Measurements from ENCODE around the gene TP73. TPM values are rescaled to one million over a fixed set of nuclear protein-coding genes. Genes with fewer than 3 reads are reported as not detected.

The TP73 gene
- total RNA-seq, 1 experiment from 2014 or later, result 11.9 TPM

- no peak for TF ChIP-seq CTCF (IDR thresholded peaks at IDR 0.05; ENCODE audit: insufficient read depth in 1 of 2, low read depth in 1 of 2, low read length in 1 of 2, severe bottlenecking in 1 of 2, unreplicated experiment in 1 of 2)
- no peak overlapping the region for H3K27ac Mint-ChIP-seq (ENCODE audit: unreplicated experiment)
- ChIA-PET POLR2A (no interaction called here), CTCF (no interaction called here)
- no peak overlapping the region for H3K4me3 Mint-ChIP-seq (ENCODE audit: unreplicated experiment)
- BruUV-seq (replicated peaks), result no TSS peak
- H3K4me1 Mint-ChIP-seq (ENCODE audit: low read depth, unreplicated experiment), result no peaks in the 10 kb centered on the region
- H3K36me3 Mint-ChIP-seq (ENCODE audit: insufficient read depth, unreplicated experiment), result peaks cover 34% of the 10 kb centered on the region
- no peaks in the 10 kb centered on the region for H3K9me3 Mint-ChIP-seq (ENCODE audit: unreplicated experiment)
- intact Hi-C loops (cut with micrococcal nuclease; ENCODE audit: unreplicated experiment), result no loop called here
- Histone ChIP-seq H3K4me1 (peaks cover 19% of the 10 kb centered on the region; the same call in 1 of the 2 replicates), H3K4me3 (ENCODE audit: low read depth, low read length) (no peak overlapping the region), H3K27me3 (replicated peaks; ENCODE audit: control insufficient read depth, insufficient read depth, low read length) (no peaks in the 10 kb centered on the region), H3K36me3 (ENCODE audit: control insufficient read depth, insufficient read depth, low read length) (no peaks in the 10 kb centered on the region), H3K9me3 (no peaks in the 10 kb centered on the region)
- DNase-seq, result no peak
- H3K27me3 Mint-ChIP-seq (ENCODE audit: insufficient read depth, unreplicated experiment), result no peaks in the 10 kb centered on the region
Measured at GRCh38 chr1:3778590-3779264, 126.4 kb downstream of the TP73 start.

GRCh38 chr1:3779265-3779911 lies 127.1 kb downstream of the TP73 start:
- peaks cover 41% of the 10 kb centered on the region for H3K36me3 Mint-ChIP-seq (ENCODE audit: insufficient read depth, unreplicated experiment)
- Histone ChIP-seq H3K9me3 (no peaks in the 10 kb centered on the region), H3K4me3 (ENCODE audit: low read depth, low read length) (no peak overlapping the region), H3K4me1 (peaks cover 13% of the 10 kb centered on the region; the same call in 1 of the 2 replicates), H3K27me3 (replicated peaks; ENCODE audit: control insufficient read depth, insufficient read depth, low read length) (no peaks in the 10 kb centered on the region), H3K36me3 (ENCODE audit: control insufficient read depth, insufficient read depth, low read length) (no peaks in the 10 kb centered on the region)
- no peak for TF ChIP-seq CTCF (IDR thresholded peaks at IDR 0.05; ENCODE audit: insufficient read depth in 1 of 2, low read depth in 1 of 2, low read length in 1 of 2, severe bottlenecking in 1 of 2, unreplicated experiment in 1 of 2)
- no peak overlapping the region for H3K27ac Mint-ChIP-seq (ENCODE audit: unreplicated experiment)
- intact Hi-C loops (cut with micrococcal nuclease; ENCODE audit: unreplicated experiment), result no loop called here
- CTCF ChIA-PET, result no interaction called here
- POLR2A ChIA-PET, result no interaction called here
- H3K4me1 Mint-ChIP-seq (ENCODE audit: low read depth, unreplicated experiment), result no peaks in the 10 kb centered on the region
- H3K27me3 Mint-ChIP-seq (ENCODE audit: insufficient read depth, unreplicated experiment), result no peaks in the 10 kb centered on the region
- no TSS peak for BruUV-seq (replicated peaks)
- H3K4me3 Mint-ChIP-seq (ENCODE audit: unreplicated experiment), result no peak overlapping the region
- no peak for DNase-seq
- H3K9me3 Mint-ChIP-seq (ENCODE audit: unreplicated experiment), result no peaks in the 10 kb centered on the region

- TF ChIP-seq CTCF (IDR thresholded peaks at IDR 0.05; ENCODE audit: insufficient read depth in 1 of 2, low read depth in 1 of 2, low read length in 1 of 2, severe bottlenecking in 1 of 2, unreplicated experiment in 1 of 2), result no peak
- Histone ChIP-seq H3K9me3 (no peaks in the 10 kb centered on the region), H3K4me3 (ENCODE audit: low read depth, low read length) (no peak overlapping the region), H3K27me3 (replicated peaks; ENCODE audit: control insufficient read depth, insufficient read depth, low read length) (no peaks in the 10 kb centered on the region), H3K36me3 (ENCODE audit: control insufficient read depth, insufficient read depth, low read length) (no peaks in the 10 kb centered on the region), H3K4me1 (peaks cover 11% of the 10 kb centered on the region; the same call in 1 of the 2 replicates)
- POLR2A ChIA-PET, result no interaction called here
- no TSS peak for BruUV-seq (replicated peaks)
- CTCF ChIA-PET, result no interaction called here
- Mint-ChIP-seq H3K4me3 (ENCODE audit: unreplicated experiment) (no peak overlapping the region), H3K27me3 (ENCODE audit: insufficient read depth, unreplicated experiment) (no peaks in the 10 kb centered on the region), H3K9me3 (ENCODE audit: unreplicated experiment) (no peaks in the 10 kb centered on the region), H3K27ac (ENCODE audit: unreplicated experiment) (no peak overlapping the region), H3K36me3 (ENCODE audit: insufficient read depth, unreplicated experiment) (peaks cover 47% of the 10 kb centered on the region), H3K4me1 (ENCODE audit: low read depth, unreplicated experiment) (no peaks in the 10 kb centered on the region)
- DNase-seq, result no peak
- intact Hi-C loops (cut with micrococcal nuclease; ENCODE audit: unreplicated experiment), result no loop called here
Measured at GRCh38 chr1:3779912-3780416, 127.6 kb downstream of the TP73 start.
